Fibroblast of villous mesenchyme (primary cell): ENCODE results near the gene TAS1R1. TPM values are rescaled to one million over a fixed set of nuclear protein-coding genes. Genes with fewer than 3 reads are reported as not detected.
A peak's percentile ranks its signal among the peaks of the same experiment; 100 is the strongest.

Experiments
- DNase-seq: peaks from one replicate; pipeline ENCODE4 v3.0.0-alpha.2; 2010; ENCODE audit warnings: low read depth
- H3K4me3 ChIP-seq: 2 replicates; pipeline ENCODE4 v1.5.1; 2011; ENCODE audit warnings: low read depth, mild to moderate bottlenecking, low read length
- CTCF ChIP-seq: IDR thresholded peaks from 2 replicates; pipeline ENCODE4 v1.5.1; 2012; ENCODE audit warnings: low read depth, mild to moderate bottlenecking, low read length; ENCODE audit not compliant: insufficient read depth
- total RNA-seq: library from RNA; depleted of rRNA; stranded (reverse); fragments of >200 nt; gene quantifications from 2 replicates; pipeline ENCODE4 v1.2.3, GENCODE V29; 2012

TAS1R1 gene
- total RNA-seq, 1 donor: not detected

DNA sequence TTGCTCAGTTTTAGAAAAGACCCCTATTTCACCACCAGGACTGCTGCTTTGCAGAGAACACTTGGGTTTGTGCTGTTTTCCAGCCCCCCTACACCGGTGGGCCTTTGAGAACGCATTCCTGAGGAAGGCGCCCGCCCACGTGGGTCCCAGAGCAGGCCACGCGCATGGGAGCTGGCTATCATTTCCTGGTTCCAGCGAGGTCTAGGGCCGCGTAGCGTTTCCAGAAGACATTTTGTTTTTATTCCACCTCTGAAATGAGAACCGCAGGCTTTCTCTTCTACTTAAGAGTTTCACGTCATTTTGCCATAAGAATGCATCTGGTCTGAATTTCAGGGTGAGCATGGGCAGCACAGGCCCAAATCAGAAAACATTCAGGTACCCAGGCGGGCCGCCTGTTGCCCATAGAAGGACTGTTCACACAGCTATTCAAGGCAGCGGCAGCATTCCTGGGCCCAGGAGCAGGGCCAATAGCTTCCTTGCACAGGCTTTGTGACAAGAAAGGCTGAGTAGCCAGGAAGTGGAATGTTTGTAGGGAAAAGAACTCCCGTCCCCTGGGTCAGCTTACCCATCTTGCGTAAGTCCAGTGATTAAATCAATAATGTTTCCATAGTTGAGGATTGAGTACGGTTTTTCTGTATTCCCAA is 48.9 kb downstream of the TAS1R1 start:
- H3K4me3 ChIP-seq: peak overlapping the region; percentile 57
- TF ChIP-seq CTCF: no peak
- peak; percentile 81 for DNase-seq

DNA sequence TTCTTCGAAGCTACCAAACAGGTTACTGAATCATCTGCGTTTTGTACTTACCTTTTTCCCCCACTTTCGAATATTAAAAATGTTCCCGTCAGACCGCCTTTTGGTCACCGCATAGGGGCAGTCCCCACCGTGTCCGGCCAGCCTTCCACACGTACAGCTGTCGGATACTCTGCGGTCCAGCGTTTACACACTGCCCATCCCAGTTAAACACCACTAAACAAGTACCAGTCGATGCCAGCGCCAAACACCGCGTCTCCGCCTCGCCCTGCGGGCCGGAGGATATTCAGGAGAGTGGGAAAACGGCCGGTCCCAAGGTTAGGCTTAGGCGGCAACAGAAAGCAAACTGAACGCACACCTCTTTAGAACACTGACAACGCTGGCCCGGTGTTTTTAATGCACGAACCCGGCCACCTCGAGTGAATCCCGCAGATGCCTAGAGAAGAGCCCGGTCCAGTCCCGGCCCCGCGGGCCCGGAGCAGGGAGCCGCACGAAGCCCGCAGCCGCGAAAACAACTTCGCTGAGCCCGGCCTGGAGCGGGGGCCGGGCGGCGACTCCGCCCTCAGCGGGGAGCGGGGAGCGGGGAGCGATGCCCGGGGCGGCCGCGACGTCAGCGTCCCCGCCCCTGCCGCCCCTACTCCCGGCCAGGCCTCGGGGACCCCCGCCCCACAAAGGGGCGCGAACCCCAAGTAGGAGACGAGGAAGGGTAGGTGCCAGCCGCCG is 57.7 kb downstream of the TAS1R1 start:
- DNase-seq: peak; percentile 55
- TF ChIP-seq CTCF: no peak

DNA sequence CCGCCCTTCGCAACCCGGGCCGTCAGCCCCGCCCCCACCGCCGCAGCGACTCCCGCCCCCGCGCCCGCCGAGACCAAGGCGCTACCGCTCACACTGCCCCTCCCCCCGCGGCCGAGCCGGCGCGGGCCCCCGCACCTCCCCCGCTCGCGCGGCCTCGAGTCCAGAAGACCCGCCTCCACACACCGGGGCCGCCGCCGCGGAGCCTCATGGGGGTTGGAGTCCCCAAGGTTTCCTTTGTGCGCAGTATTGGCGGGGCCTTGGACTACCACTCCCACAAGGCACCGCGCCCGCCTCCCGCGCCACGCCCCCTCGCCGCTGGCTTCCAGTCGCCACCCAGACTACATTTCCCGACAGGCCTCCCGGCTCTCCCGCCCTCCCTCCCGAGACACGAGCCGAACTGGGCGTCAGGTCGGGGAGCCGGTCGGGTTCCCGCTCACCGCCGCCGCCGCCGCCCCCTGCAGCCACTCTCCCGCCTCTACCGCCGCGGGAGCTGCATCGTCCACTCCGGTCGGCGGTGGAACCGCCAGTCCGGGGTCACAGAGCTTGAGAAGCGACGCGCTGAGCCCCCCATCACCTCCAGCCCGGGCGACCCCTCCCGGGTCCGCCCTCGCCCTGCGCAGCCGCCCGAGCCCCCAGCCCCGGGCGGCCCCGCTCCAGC is 58.4 kb downstream of the TAS1R1 start, which contains the start of gene PHF13:
TSS of gene PHF13 (plus strand) at position 371 of the 658 bp plus-strand sequence. CDS start 336 bp downstream, outside the sequence.
- no peak for TF ChIP-seq CTCF
- peak; percentile 99 for DNase-seq

More for the DNA sequence above, 57.7 kb downstream of the TAS1R1 start:
- H3K4me3 ChIP-seq: peak overlapping the region; percentile 87

GRCh38 chr1:6614019-6614928 is 59.2 kb downstream of the TAS1R1 start:
- H3K4me3 ChIP-seq: peak overlapping the region; percentile 73
- DNase-seq: peak; percentile 42
- no peak for TF ChIP-seq CTCF

More for the DNA sequence above, 58.4 kb downstream of the TAS1R1 start, which contains the start of gene PHF13:
- peak within 1 kb of the TSS; percentile 87 for H3K4me3 ChIP-seq

DNA sequence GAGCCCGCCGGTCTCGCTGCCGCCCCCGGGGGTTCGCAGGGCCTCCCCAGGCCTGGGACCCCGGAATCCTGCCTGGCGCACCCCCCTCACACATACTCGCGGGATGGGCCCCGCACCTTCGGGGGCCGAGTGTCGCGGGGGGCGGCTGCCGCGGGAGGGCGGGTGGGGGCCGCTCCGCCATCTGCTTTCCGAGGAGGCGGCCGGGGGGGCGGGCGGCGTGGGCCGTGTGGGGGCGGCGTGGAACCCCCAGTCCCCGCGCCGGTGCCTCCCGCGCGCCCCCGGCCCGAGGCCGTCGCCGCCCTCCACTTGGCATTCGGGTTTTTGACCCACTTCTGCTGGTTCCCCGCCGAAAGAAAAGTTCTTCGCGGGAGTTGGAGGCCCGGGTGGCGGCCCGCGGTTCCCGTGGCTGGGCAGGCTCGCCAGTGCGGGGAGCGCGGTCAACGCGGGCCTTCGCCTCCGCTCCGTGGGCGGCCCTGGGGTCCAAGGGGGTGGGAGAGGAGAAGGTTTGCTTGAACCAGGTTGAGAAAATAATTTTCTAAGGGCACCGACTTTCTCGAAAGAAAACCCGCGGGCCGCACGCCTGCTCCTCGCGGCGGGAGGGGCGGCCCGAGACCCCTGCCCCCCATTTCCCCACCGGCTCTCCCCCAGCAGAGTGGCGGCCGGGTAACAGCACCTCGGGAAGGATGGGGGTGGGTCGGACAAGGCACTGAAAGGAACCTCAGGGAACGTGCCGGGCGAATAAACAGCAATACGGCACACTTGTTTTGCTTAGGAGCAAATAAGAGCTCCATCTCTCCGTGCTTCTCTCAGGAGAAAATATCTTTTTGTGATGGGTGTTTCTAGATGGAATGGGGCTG is 60.0 kb downstream of the TAS1R1 start:
- DNase-seq: no peak
- peak overlapping the region; percentile 73 for H3K4me3 ChIP-seq
- no peak for TF ChIP-seq CTCF
